Mesenchymal stem cell (in vitro differentiated cells and primary cell): ENCODE measurements around the gene PARD3.
A peak's percentile ranks its signal among the peaks of the same experiment; 100 is the strongest.

Experiments used
- DNase-seq: peaks from one replicate; pipeline ENCODE4 v3.0.0-alpha.2; 2013
- H2AFZ ChIP-seq: one replicate; pipeline ENCODE4 v1.6.1; 2013; ENCODE audit warnings: low read depth, mild to moderate bottlenecking, control low read depth, inconsistent platforms, low read length, moderate library complexity
- H2AK5ac ChIP-seq: 2 replicates; pipeline ENCODE4 v1.6.1; 2013; ENCODE audit warnings: low read length, moderate library complexity, mild to moderate bottlenecking, inconsistent platforms; ENCODE audit not compliant: severe bottlenecking
- H2BK120ac ChIP-seq: one replicate; pipeline ENCODE4 v1.6.1; 2013; ENCODE audit warnings: low read depth, mild to moderate bottlenecking, inconsistent platforms, low read length, moderate library complexity
- H2BK12ac ChIP-seq, 2 experiments: one replicate each; pipeline ENCODE4 v1.6.1; 2013; ENCODE audit warnings: inconsistent platforms in 2 of 2, low read length in 2 of 2, mild to moderate bottlenecking in 2 of 2, moderate library complexity in 2 of 2, control low read depth in 1 of 2
- H2BK15ac ChIP-seq: one replicate; pipeline ENCODE4 v1.6.1; 2013; ENCODE audit warnings: mild to moderate bottlenecking, low read depth, inconsistent platforms; ENCODE audit not compliant: poor library complexity, severe bottlenecking
- H2BK5ac ChIP-seq: 2 replicates; pipeline ENCODE4 v1.6.1; 2013; ENCODE audit warnings: low read depth, mild to moderate bottlenecking, low read length, control low read depth, inconsistent platforms; ENCODE audit not compliant: poor library complexity, severe bottlenecking
- H3K14ac ChIP-seq, 2 experiments: one replicate each; pipeline ENCODE4 v1.6.1; 2013; ENCODE audit warnings: inconsistent platforms in 2 of 2, low read length in 2 of 2, control low read depth in 1 of 2, mild to moderate bottlenecking in 1 of 2, moderate library complexity in 1 of 2
- H3K18ac ChIP-seq, 2 experiments: one replicate each; pipeline ENCODE4 v1.6.1; 2013; ENCODE audit warnings: inconsistent platforms in 2 of 2, low read length in 2 of 2, control low read depth in 1 of 2, low read depth in 1 of 2, mild to moderate bottlenecking in 1 of 2
- H3K23ac ChIP-seq, 2 experiments: one replicate each; pipeline ENCODE4 v1.6.1; 2013; ENCODE audit warnings: inconsistent platforms in 2 of 2, low read length in 2 of 2, mild to moderate bottlenecking in 2 of 2, moderate library complexity in 2 of 2, control low read depth in 1 of 2
- H3K27ac ChIP-seq: 2 replicates; pipeline ENCODE4 v1.5.1; 2013; ENCODE audit warnings: mild to moderate bottlenecking, moderate library complexity, low read length, control low read depth, inconsistent platforms; ENCODE audit not compliant: poor library complexity, severe bottlenecking
- H3K27me3 ChIP-seq, 2 experiments: 2 replicates each; pipeline versions ENCODE4 v1.6.1 to v1.7.0; 2013; ENCODE audit warnings: low read length in 2 of 2, mild to moderate bottlenecking in 2 of 2, moderate library complexity in 2 of 2, control low read depth in 1 of 2, inconsistent platforms in 1 of 2; ENCODE audit not compliant: control insufficient read depth in 1 of 2, insufficient read depth in 1 of 2
- H3K36me3 ChIP-seq, 2 experiments: 2 replicates each; pipeline versions ENCODE4 v1.6.1 to v1.7.0; 2013; ENCODE audit warnings: low read length in 2 of 2, control low read depth in 1 of 2, inconsistent platforms in 1 of 2, low read depth in 1 of 2, mild to moderate bottlenecking in 1 of 2; ENCODE audit not compliant: insufficient read depth in 2 of 2, control insufficient read depth in 1 of 2
- H3K4ac ChIP-seq, 2 experiments: one replicate each; pipeline ENCODE4 v1.6.1; 2013; ENCODE audit warnings: inconsistent platforms in 2 of 2, low read length in 2 of 2, mild to moderate bottlenecking in 2 of 2, moderate library complexity in 2 of 2, control low read depth in 1 of 2, low read depth in 1 of 2
- H3K4me1 ChIP-seq: 2 replicates; pipeline ENCODE4 v1.6.1; 2013; ENCODE audit warnings: low read depth, low read length, control low read depth; ENCODE audit not compliant: control insufficient read depth, insufficient read depth
- H3K4me2 ChIP-seq: 2 replicates; pipeline ENCODE4 v1.6.1; 2013; ENCODE audit warnings: low read length, mild to moderate bottlenecking, inconsistent platforms; ENCODE audit not compliant: poor library complexity, severe bottlenecking
- H3K4me3 ChIP-seq, 2 experiments: 2 replicates each; pipeline versions ENCODE4 v1.5.1 to v1.7.0; 2013; ENCODE audit warnings: low read length in 2 of 2, mild to moderate bottlenecking in 2 of 2, control low read depth in 1 of 2, low read depth in 1 of 2; ENCODE audit not compliant: insufficient read depth in 1 of 2
- H3K79me1 ChIP-seq: replicated peaks from 2 replicates; pipeline ENCODE4 v1.6.1; 2013; ENCODE audit warnings: mild to moderate bottlenecking, control low read depth, low read length, inconsistent platforms; ENCODE audit not compliant: poor library complexity, severe bottlenecking
- H3K9ac ChIP-seq: 2 replicates; pipeline ENCODE4 v1.7.0; 2013; ENCODE audit warnings: mild to moderate bottlenecking, low read length, moderate library complexity
- H3K9me3 ChIP-seq: 2 replicates; pipeline ENCODE4 v1.7.0; 2013; ENCODE audit warnings: mild to moderate bottlenecking, low read length; ENCODE audit not compliant: control insufficient read depth
- H4K8ac ChIP-seq: one replicate; pipeline ENCODE4 v1.6.1; 2013; ENCODE audit warnings: inconsistent platforms, mild to moderate bottlenecking, low read length, moderate library complexity
- H4K91ac ChIP-seq: one replicate; pipeline ENCODE4 v1.6.1; 2013; ENCODE audit warnings: mild to moderate bottlenecking, low read length, inconsistent platforms
- WGBS: methylation state at CpG from one replicate; pipeline ENCODE4 v1.1.7; 2013; ENCODE audit warnings: mixed read lengths; 5-methylcytosine and 5-hydroxymethylcytosine counted together

The PARD3 gene

DNA sequence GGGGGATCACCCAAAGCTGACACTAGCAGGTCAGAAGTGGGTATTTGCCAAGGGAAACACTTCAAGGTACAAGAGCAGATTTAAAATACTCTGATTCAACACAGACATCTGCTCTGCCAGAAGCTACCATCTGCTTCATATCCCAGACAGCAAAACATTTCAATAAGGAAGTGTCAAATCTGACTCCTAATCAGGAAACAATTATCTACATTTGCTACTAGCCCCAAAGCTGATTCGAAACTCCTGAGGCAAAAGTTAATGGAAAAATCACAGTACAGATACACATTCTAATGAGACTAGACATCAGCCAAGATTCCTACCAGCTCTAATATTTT lies 48.9 kb downstream of the PARD3 start:
- Histone ChIP-seq H2BK15ac (no peak overlapping the region), H3K79me1 (peaks cover 9% of the 10 kb centered on the region), H3K4me1 (peaks cover 20% of the 10 kb centered on the region), H3K9me3 (no peaks in the 10 kb centered on the region), H3K14ac (no peak overlapping the region), H2AFZ (no peak overlapping the region), H3K4ac (no peak overlapping the region), H4K8ac (no peak overlapping the region), H3K36me3 (peaks cover 0 to 8% of the 10 kb centered on the region in 2 experiments), H4K91ac (no peak overlapping the region), H2BK120ac (no peak overlapping the region), H3K9ac (no peak overlapping the region), H2BK5ac (no peak overlapping the region), H3K23ac (no peak overlapping the region), H3K27me3 (no peaks in the 10 kb centered on the region), H2BK12ac (no peak overlapping the region), H3K4me3 (no peak overlapping the region), H3K27ac (peak overlapping the region; percentile 51), H2AK5ac (no peak overlapping the region), H3K18ac (no peak overlapping the region), H3K4me2 (no peak overlapping the region)
- WGBS, result 13% methylated on average over 1 of the region's 1 CpG
- no peak for DNase-seq

DNA sequence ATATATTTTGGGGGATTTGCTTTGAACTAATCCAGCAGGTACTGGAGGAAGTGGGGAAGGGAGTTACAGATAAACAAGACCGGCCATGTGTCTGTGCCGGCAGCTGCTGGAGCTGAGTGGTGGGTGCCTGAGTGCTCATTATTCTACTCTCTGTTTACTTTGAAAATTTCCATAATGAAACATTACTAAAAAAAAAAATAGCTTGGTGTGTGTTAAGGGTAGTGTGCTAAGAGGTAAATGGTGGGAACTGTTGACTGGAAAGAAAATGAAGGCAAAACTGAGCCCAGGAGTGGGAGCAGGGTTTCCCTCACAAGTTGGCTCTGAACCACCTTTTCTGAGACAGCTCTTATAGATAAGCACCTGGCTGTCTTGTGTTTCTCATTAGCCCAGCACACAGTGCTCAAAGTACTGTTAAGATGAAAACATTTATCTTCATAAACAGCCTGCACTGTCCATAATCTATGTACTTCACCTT lies 50.6 kb downstream of the PARD3 start:
- H3K14ac ChIP-seq, result no peak overlapping the region
- no peak overlapping the region for H3K4me2 ChIP-seq
- H2AK5ac ChIP-seq, result no peak overlapping the region
- 50% methylated on average over 2 of the region's 2 CpGs for WGBS
- H4K8ac ChIP-seq, result no peak overlapping the region
- no peak overlapping the region for H3K18ac ChIP-seq
- no peak overlapping the region for H2BK15ac ChIP-seq
- no peaks in the 10 kb centered on the region for H3K9me3 ChIP-seq
- H3K4ac ChIP-seq, result no peak overlapping the region
- no peak overlapping the region for H3K4me3 ChIP-seq
- no peak overlapping the region for H2AFZ ChIP-seq
- H2BK12ac ChIP-seq, result no peak overlapping the region
- H3K9ac ChIP-seq, result no peak overlapping the region
- no peak overlapping the region for H3K27ac ChIP-seq
- no peak overlapping the region for H3K23ac ChIP-seq
- H3K4me1 ChIP-seq, result peaks cover 29% of the 10 kb centered on the region
- peaks cover 0 to 8% of the 10 kb centered on the region in 2 experiments for H3K36me3 ChIP-seq
- H3K27me3 ChIP-seq, result no peaks in the 10 kb centered on the region
- no peak overlapping the region for H2BK5ac ChIP-seq
- no peak for DNase-seq
- H4K91ac ChIP-seq, result no peak overlapping the region
- peaks cover 2% of the 10 kb centered on the region for H3K79me1 ChIP-seq
- no peak overlapping the region for H2BK120ac ChIP-seq

DNA sequence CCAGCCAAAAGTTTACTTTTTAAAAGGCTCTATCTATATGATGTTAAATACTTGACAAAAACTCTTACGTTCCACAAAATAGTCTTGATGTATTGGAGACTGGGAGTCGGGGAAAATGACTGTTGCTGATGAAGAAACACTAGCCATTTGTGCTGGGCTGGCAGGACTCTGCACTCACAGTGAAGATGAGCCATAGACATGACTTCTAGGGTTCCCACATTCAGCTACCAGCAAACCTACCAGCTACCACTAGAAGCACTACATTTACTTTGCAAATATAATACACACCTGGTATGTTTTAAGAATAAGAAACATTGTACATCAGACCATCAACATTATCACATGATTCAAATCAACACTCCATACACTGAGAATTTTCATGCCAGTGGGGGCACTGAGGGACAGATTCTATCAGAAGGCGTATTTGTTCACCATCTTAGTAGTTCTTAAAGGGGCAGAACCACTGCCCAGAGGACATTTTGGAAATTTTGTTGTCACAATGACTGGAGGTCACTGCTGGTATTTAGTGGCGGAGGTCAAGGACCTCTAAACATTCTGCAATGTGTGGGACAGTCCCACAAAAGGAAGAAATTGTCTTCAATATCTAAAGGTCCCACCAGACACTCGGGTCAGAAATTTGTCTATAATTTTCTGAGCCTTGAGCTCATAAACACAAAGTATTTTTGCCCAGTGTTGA lies 52.3 kb downstream of the PARD3 start:
- Histone ChIP-seq H3K14ac (no peak overlapping the region), H3K23ac (no peak overlapping the region), H3K18ac (no peak overlapping the region), H3K9me3 (no peaks in the 10 kb centered on the region), H2BK5ac (no peak overlapping the region), H4K8ac (no peak overlapping the region), H2AFZ (no peak overlapping the region), H3K79me1 (peaks cover 2% of the 10 kb centered on the region), H3K27me3 (no peaks in the 10 kb centered on the region), H3K4me1 (peaks cover 23% of the 10 kb centered on the region), H3K9ac (no peak overlapping the region), H2AK5ac (no peak overlapping the region), H2BK15ac (no peak overlapping the region), H3K36me3 (peaks cover 0 to 3% of the 10 kb centered on the region in 2 experiments), H3K4me2 (no peak overlapping the region), H2BK12ac (no peak overlapping the region), H2BK120ac (no peak overlapping the region), H3K4ac (no peak overlapping the region), H4K91ac (no peak overlapping the region), H3K27ac (no peak overlapping the region), H3K4me3 (no peak overlapping the region)
- no peak for DNase-seq
- 93% methylated on average over 5 of the region's 5 CpGs for WGBS

DNA sequence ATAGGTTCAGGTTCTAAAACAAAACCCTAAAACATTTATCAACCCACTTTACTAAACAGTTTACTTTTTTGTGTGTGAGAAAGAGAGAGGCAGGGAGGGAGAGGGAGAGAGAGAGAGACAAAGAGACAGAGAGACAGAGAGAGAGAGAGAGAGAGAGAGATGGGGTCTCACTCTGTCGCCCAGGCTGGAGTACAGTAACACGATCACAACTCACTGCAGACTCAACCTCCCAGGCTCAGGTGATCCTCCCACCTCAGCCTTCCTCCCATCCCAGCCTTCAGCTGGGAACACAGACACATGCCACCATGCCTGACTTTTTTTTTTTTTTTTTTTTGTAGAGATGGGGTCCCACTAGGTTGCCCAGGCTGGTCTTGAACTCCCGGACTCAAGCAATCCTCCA lies 52.9 kb downstream of the PARD3 start:
- no peak overlapping the region for H2AFZ ChIP-seq
- no peaks in the 10 kb centered on the region for H3K27me3 ChIP-seq
- no peak overlapping the region for H3K18ac ChIP-seq
- no peak overlapping the region for H3K9ac ChIP-seq
- H2AK5ac ChIP-seq, result no peak overlapping the region
- H3K4me2 ChIP-seq, result no peak overlapping the region
- H3K79me1 ChIP-seq, result peaks cover under 1% of the 10 kb centered on the region
- no peak overlapping the region for H3K14ac ChIP-seq
- no peak for DNase-seq
- H4K91ac ChIP-seq, result no peak overlapping the region
- no peak overlapping the region for H3K4me3 ChIP-seq
- no peaks in the 10 kb centered on the region for H3K9me3 ChIP-seq
- H4K8ac ChIP-seq, result no peak overlapping the region
- 100% methylated on average over 1 of the region's 3 CpGs for WGBS
- H3K4ac ChIP-seq, result no peak overlapping the region
- H3K4me1 ChIP-seq, result peaks cover 25% of the 10 kb centered on the region
- no peak overlapping the region for H2BK15ac ChIP-seq
- no peak overlapping the region for H2BK120ac ChIP-seq
- H2BK12ac ChIP-seq, result no peak overlapping the region
- H3K23ac ChIP-seq, result no peak overlapping the region
- no peak overlapping the region for H3K27ac ChIP-seq
- peaks cover 0 to under 1% of the 10 kb centered on the region in 2 experiments for H3K36me3 ChIP-seq
- no peak overlapping the region for H2BK5ac ChIP-seq
